ENCODE data around the gene MNX1.

The MNX1 gene

GRCh38 chr7:157010588-157011332 lies at the start of gene MNX1:
TSS of gene MNX1 (minus strand) at chr7:157010663. CDS start at chr7:157010350, 313 bp downstream.
- DNase-seq = peak; percentile 67

DNA sequence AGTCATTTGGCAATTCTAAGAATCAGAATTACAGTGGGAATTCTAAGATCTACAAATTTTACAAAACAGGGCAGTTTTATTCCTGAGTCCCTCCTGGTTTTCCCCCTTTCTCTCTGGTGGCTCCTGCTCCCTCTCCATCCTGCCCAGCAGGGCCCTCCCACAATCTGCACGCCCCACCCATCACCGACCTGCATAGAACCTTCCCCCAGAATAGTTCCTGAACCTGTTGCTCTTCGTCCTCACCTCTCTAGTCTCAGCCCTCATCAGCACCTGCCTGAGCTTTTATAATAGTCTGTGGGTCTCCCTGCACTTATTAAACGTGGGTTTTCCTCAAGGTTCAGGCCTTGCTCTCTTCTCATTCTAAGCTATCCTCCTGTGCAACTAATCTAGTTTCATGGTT lies 49.1 kb upstream of the MNX1 start:
- DNase-seq = no peak

GRCh38 chr7:157058701-157059100 lies 48.2 kb upstream of the MNX1 start:
- DNase-seq = no peak

- DNase-seq = no peak
Measured at GRCh38 chr7:157058068-157058467, 47.6 kb upstream of the MNX1 start.

GRCh38 chr7:157056957-157057902 lies 46.8 kb upstream of the MNX1 start:
- DNase-seq = no peak

GRCh38 chr7:157056246-157056645 lies 45.8 kb upstream of the MNX1 start:
- DNase-seq = no peak

- DNase-seq = no peak
Measured at GRCh38 chr7:157054927-157055326, 44.5 kb upstream of the MNX1 start.

DNA sequence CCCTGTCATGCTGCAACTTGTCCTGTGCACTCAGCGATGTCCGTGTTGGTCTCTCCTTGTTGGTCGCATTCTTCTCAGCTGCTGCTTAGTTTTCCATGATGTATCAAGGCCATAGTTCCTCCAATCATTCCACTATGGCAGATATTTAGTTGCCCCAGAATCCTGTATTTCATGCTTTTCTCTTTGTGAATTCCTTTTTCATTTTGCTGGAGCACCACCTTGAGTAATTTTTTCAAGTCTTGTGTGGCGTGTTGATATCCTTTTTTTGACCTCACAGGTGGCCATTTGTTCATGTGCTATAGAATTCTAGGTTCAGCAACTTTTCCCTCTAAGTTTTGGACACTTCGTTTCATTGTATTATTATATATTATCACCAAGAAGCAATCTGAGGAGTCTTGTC lies 42.7 kb upstream of the MNX1 start:
- DNase-seq = no peak

GRCh38 chr7:157047148-157047547 lies 36.7 kb upstream of the MNX1 start:
- DNase-seq = no peak

GRCh38 chr7:157046681-157047080 lies 36.2 kb upstream of the MNX1 start:
- DNase-seq = no peak

GRCh38 chr7:157044943-157045660 lies 34.6 kb upstream of the MNX1 start:
- no peak for DNase-seq

- DNase-seq = no peak
Measured at GRCh38 chr7:157044147-157044687, 33.8 kb upstream of the MNX1 start.

DNA sequence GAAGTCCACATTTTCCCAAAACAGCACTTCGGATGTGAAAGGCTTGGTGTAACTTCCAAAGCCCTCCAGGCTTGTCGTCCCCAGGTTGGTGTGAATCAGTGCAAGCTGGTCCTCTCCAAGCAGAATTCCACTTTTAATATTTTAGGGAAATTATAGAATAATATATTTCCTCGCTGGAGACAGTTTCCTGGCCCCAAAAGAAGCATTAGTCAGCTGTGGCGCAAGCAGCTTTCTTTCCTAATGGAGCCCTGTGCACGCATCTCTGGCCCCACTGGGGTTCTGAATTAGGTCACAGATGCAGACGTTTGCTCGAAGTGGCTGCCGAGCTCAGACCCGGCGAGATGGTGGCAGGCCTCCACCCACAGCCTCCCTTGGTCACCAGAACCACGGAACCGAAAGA lies 33.3 kb upstream of the MNX1 start:
- no peak for DNase-seq

- no peak for DNase-seq
Measured at GRCh38 chr7:157041514-157042277, 31.2 kb upstream of the MNX1 start.

- no peak for DNase-seq
Measured at GRCh38 chr7:157041004-157041403, 30.5 kb upstream of the MNX1 start.

- no peak for DNase-seq
Measured at GRCh38 chr7:157037635-157038034, 27.2 kb upstream of the MNX1 start.

- DNase-seq = no peak
Measured at GRCh38 chr7:157037028-157037427, 26.6 kb upstream of the MNX1 start.

GRCh38 chr7:157035979-157036378 lies 25.5 kb upstream of the MNX1 start:
- DNase-seq = no peak

- no peak for DNase-seq
Measured at GRCh38 chr7:157035302-157035701, 24.8 kb upstream of the MNX1 start.

GRCh38 chr7:157033483-157034473 lies 23.3 kb upstream of the MNX1 start:
- DNase-seq = no peak

Measured in stimulated activated CD8-positive, alpha-beta memory T cell treated with anti-CD3 and anti-CD28 coated beads, Interleukin-4, amount 100 ng/mL, for 48 hours (primary cell).